HAP-1 (cell line): Measurements from ENCODE around the gene UCN3.

ENCODE experiments used
- DNase-seq, 2 experiments: peaks; one replicate each; pipeline ENCODE4 v3.0.0-alpha.2; 2016 to 2020; ENCODE audit warnings: low spot score in 2 of 2
- H3K27me3 ChIP-seq: fragments of 250-450 bp; sonication (Bioruptor Pico); 2 replicates; pipeline ENCODE4 v1.5.1; 2020; ENCODE audit warnings: low read depth, mild to moderate bottlenecking, moderate library complexity
- H3K36me3 ChIP-seq: fragments of 250-450 bp; sonication (Bioruptor Pico); replicated peaks from 2 replicates; pipeline ENCODE4 v1.5.1; 2020; ENCODE audit warnings: mild to moderate bottlenecking
- H3K4me1 ChIP-seq: fragments of 250-450 bp; sonication (Bioruptor Pico); 2 replicates; pipeline ENCODE4 v1.5.1; 2020; ENCODE audit warnings: mild to moderate bottlenecking
- H3K4me3 ChIP-seq: fragments of 250-450 bp; sonication (Bioruptor Pico); 2 replicates; pipeline ENCODE4 v1.5.1; 2020; ENCODE audit warnings: mild to moderate bottlenecking, moderate library complexity
- H3K9me3 ChIP-seq: fragments of 250-450 bp; sonication (Bioruptor Pico); 2 replicates; pipeline ENCODE4 v1.5.1; 2020; ENCODE audit warnings: mild to moderate bottlenecking, moderate library complexity
- in situ Hi-C: fragments of 300-500 bp; cut with MboI; formaldehyde crosslinking; loops from 3 replicates; pipeline ENCODE4 v1.14.3; 2020; ENCODE audit warnings: low sequenced_read_pairs, inconsistent platforms, mixed read lengths

The UCN3 gene

GRCh38 chr10:5364890-5365338 is at the start of gene UCN3:
TSS of gene UCN3 (plus strand) at chr10:5364966. CDS start at chr10:5373721, 8,755 bp downstream.
- Histone ChIP-seq H3K4me3 (no peak within 1 kb of the TSS), H3K36me3 (no peaks in the 10 kb centered on the region), H3K4me1 (no peaks in the 10 kb centered on the region), H3K9me3 (no peaks in the 10 kb centered on the region), H3K27me3 (no peaks in the 10 kb centered on the region)
- in situ Hi-C loops, result no loop called here
- DNase-seq, result no peak

GRCh38 chr10:5317547-5318107 is 47.1 kb upstream of the UCN3 start:
- DNase-seq, result no peak
- Histone ChIP-seq H3K27me3 (no peaks in the 10 kb centered on the region), H3K4me1 (no peaks in the 10 kb centered on the region), H3K36me3 (no peaks in the 10 kb centered on the region), H3K9me3 (no peaks in the 10 kb centered on the region), H3K4me3 (no peak overlapping the region)
- in situ Hi-C loops, result no loop called here

- Histone ChIP-seq H3K4me3 (no peak overlapping the region), H3K4me1 (no peaks in the 10 kb centered on the region), H3K27me3 (no peaks in the 10 kb centered on the region), H3K36me3 (no peaks in the 10 kb centered on the region), H3K9me3 (no peaks in the 10 kb centered on the region)
- DNase-seq, result no peak
- in situ Hi-C loops, result no loop called here
These were observed 46.6 kb upstream of the UCN3 start for GRCh38 chr10:5318148-5318547.

GRCh38 chr10:5319863-5320262 is 44.9 kb upstream of the UCN3 start:
- in situ Hi-C loops, result no loop called here
- Histone ChIP-seq H3K4me1 (no peaks in the 10 kb centered on the region), H3K9me3 (no peaks in the 10 kb centered on the region), H3K27me3 (no peaks in the 10 kb centered on the region), H3K36me3 (no peaks in the 10 kb centered on the region), H3K4me3 (no peak overlapping the region)
- no peak for DNase-seq

- no peak overlapping the region for H3K4me3 ChIP-seq
- no peaks in the 10 kb centered on the region for H3K4me1 ChIP-seq
- in situ Hi-C loops, result no loop called here
- DNase-seq, result no peak
- H3K27me3 ChIP-seq, result no peaks in the 10 kb centered on the region
- H3K36me3 ChIP-seq, result no peaks in the 10 kb centered on the region
- H3K9me3 ChIP-seq, result no peaks in the 10 kb centered on the region
These were observed 43.5 kb upstream of the UCN3 start for GRCh38 chr10:5321273-5321672.

GRCh38 chr10:5323446-5323845 is 41.3 kb upstream of the UCN3 start:
- in situ Hi-C loops, result no loop called here
- H3K9me3 ChIP-seq, result no peaks in the 10 kb centered on the region
- no peaks in the 10 kb centered on the region for H3K4me1 ChIP-seq
- DNase-seq, result no peak
- H3K36me3 ChIP-seq, result no peaks in the 10 kb centered on the region
- no peak overlapping the region for H3K4me3 ChIP-seq
- no peaks in the 10 kb centered on the region for H3K27me3 ChIP-seq

- Histone ChIP-seq H3K4me1 (no peaks in the 10 kb centered on the region), H3K9me3 (no peaks in the 10 kb centered on the region), H3K27me3 (no peaks in the 10 kb centered on the region), H3K4me3 (no peak overlapping the region), H3K36me3 (no peaks in the 10 kb centered on the region)
- no peak for DNase-seq
- in situ Hi-C loops, result no loop called here
These were observed 39.7 kb upstream of the UCN3 start for GRCh38 chr10:5325076-5325475.

GRCh38 chr10:5334196-5334880 is 30.4 kb upstream of the UCN3 start:
- in situ Hi-C loops, result no loop called here
- Histone ChIP-seq H3K4me1 (no peaks in the 10 kb centered on the region), H3K27me3 (no peaks in the 10 kb centered on the region), H3K9me3 (no peaks in the 10 kb centered on the region), H3K36me3 (no peaks in the 10 kb centered on the region), H3K4me3 (no peak overlapping the region)
- DNase-seq, result no peak

- Histone ChIP-seq H3K4me1 (no peaks in the 10 kb centered on the region), H3K36me3 (no peaks in the 10 kb centered on the region), H3K4me3 (no peak overlapping the region), H3K27me3 (no peaks in the 10 kb centered on the region), H3K9me3 (no peaks in the 10 kb centered on the region)
- DNase-seq, result no peak
- in situ Hi-C loops, result no loop called here
These were observed 26.8 kb upstream of the UCN3 start for GRCh38 chr10:5338010-5338409.

- H3K36me3 ChIP-seq, result no peaks in the 10 kb centered on the region
- no peak overlapping the region for H3K4me3 ChIP-seq
- 0 out of 2 replicates have a peak, but pooled peaks cover 3% of the 10 kb centered on the region for H3K27me3 ChIP-seq
- H3K4me1 ChIP-seq, result no peaks in the 10 kb centered on the region
- no peak for DNase-seq
- H3K9me3 ChIP-seq, result no peaks in the 10 kb centered on the region
- in situ Hi-C loops, result no loop called here
These were observed 21.7 kb upstream of the UCN3 start for GRCh38 chr10:5343092-5343491.

GRCh38 chr10:5343561-5343960 is 21.2 kb upstream of the UCN3 start:
- no peak overlapping the region for H3K4me3 ChIP-seq
- DNase-seq, result no peak
- H3K4me1 ChIP-seq, result no peaks in the 10 kb centered on the region
- no peaks in the 10 kb centered on the region for H3K9me3 ChIP-seq
- no peaks in the 10 kb centered on the region for H3K36me3 ChIP-seq
- H3K27me3 ChIP-seq, result 0 out of 2 replicates have a peak, but pooled peaks cover 3% of the 10 kb centered on the region
- in situ Hi-C loops, result no loop called here

GRCh38 chr10:5343979-5344378 is 20.8 kb upstream of the UCN3 start:
- H3K36me3 ChIP-seq, result no peaks in the 10 kb centered on the region
- in situ Hi-C loops, result no loop called here

GRCh38 chr10:5344746-5345145 is 20.0 kb upstream of the UCN3 start:
- Histone ChIP-seq H3K27me3 (0 out of 2 replicates have a peak, but pooled peaks cover 3% of the 10 kb centered on the region), H3K4me3 (no peak overlapping the region), H3K9me3 (no peaks in the 10 kb centered on the region), H3K36me3 (no peaks in the 10 kb centered on the region), H3K4me1 (no peaks in the 10 kb centered on the region)
- in situ Hi-C loops, result no loop called here
- no peak for DNase-seq

More at GRCh38 chr10:5343979-5344378, 20.8 kb upstream of the UCN3 start:
- Histone ChIP-seq H3K4me1 (no peaks in the 10 kb centered on the region), H3K9me3 (no peaks in the 10 kb centered on the region), H3K27me3 (0 out of 2 replicates have a peak, but pooled peaks cover 3% of the 10 kb centered on the region), H3K4me3 (no peak overlapping the region)
- no peak for DNase-seq

GRCh38 chr10:5346881-5347280 is 17.9 kb upstream of the UCN3 start:
- in situ Hi-C loops, result no loop called here

More at GRCh38 chr10:5346881-5347280, 17.9 kb upstream of the UCN3 start:
- no peaks in the 10 kb centered on the region for H3K36me3 ChIP-seq
- no peaks in the 10 kb centered on the region for H3K4me1 ChIP-seq
- 0 out of 2 replicates have a peak, but pooled peaks cover 3% of the 10 kb centered on the region for H3K27me3 ChIP-seq
- H3K4me3 ChIP-seq, result no peak overlapping the region
- no peak for DNase-seq
- H3K9me3 ChIP-seq, result no peaks in the 10 kb centered on the region
